HUES6 (cell line): ENCODE data around the gene ZNF804A.
"Not testable (repeated sequence)": the region's sequence is repeated elsewhere in the genome, so short reads cannot be mapped to it uniquely, and the experiment has no call there.

ENCODE experiments used
- H3K27ac ChIP-seq: 2 replicates; pipeline ENCODE4 v1.7.0; 2013; ENCODE audit warnings: low read depth, mild to moderate bottlenecking, low read length, inconsistent platforms
- H3K27me3 ChIP-seq: 2 replicates; pipeline ENCODE4 v1.6.1; 2013; ENCODE audit warnings: low read length; ENCODE audit not compliant: control insufficient read depth, insufficient read depth
- H3K36me3 ChIP-seq: 2 replicates; pipeline ENCODE4 v1.6.1; 2013; ENCODE audit warnings: low read length; ENCODE audit not compliant: control insufficient read depth, insufficient read depth
- H3K4me1 ChIP-seq: 2 replicates; pipeline ENCODE4 v1.6.1; 2013; ENCODE audit warnings: low read length; ENCODE audit not compliant: control insufficient read depth, insufficient read depth
- H3K4me3 ChIP-seq: 2 replicates; pipeline ENCODE4 v1.5.1; 2013; ENCODE audit warnings: low read depth, low read length
- H3K9ac ChIP-seq: one replicate; pipeline ENCODE4 v1.6.1; 2013; ENCODE audit warnings: mild to moderate bottlenecking, low read length
- H3K9me3 ChIP-seq: 2 replicates; pipeline ENCODE4 v1.6.1; 2013; ENCODE audit warnings: low read depth, low read length; ENCODE audit not compliant: control insufficient read depth, insufficient read depth

The ZNF804A gene

GRCh38 chr2:184875212-184875611 is 276.9 kb downstream of the ZNF804A start:
- Histone ChIP-seq H3K4me1 (peaks cover 5% of the 10 kb centered on the region; the same call in 1 of the 2 replicates), H3K9me3 (no peaks in the 10 kb centered on the region), H3K36me3 (no peaks in the 10 kb centered on the region), H3K9ac (no peak overlapping the region), H3K27ac (no peak overlapping the region), H3K27me3 (no peaks in the 10 kb centered on the region), H3K4me3 (no peak overlapping the region)

GRCh38 chr2:184875911-184876310 is 277.6 kb downstream of the ZNF804A start:
- Histone ChIP-seq H3K27ac (no peak overlapping the region), H3K9me3 (no peaks in the 10 kb centered on the region), H3K9ac (no peak overlapping the region), H3K4me1 (peaks cover 5% of the 10 kb centered on the region; the same call in 1 of the 2 replicates), H3K4me3 (no peak overlapping the region), H3K27me3 (no peaks in the 10 kb centered on the region), H3K36me3 (no peaks in the 10 kb centered on the region)

GRCh38 chr2:184877909-184878308 is 279.6 kb downstream of the ZNF804A start:
- Histone ChIP-seq H3K9me3 (peaks cover 10% of the 10 kb centered on the region; the same call in 1 of the 2 replicates), H3K27me3 (no peaks in the 10 kb centered on the region), H3K4me3 (no peak overlapping the region), H3K27ac (no peak overlapping the region), H3K36me3 (no peaks in the 10 kb centered on the region), H3K4me1 (peaks cover 5% of the 10 kb centered on the region; the same call in 1 of the 2 replicates), H3K9ac (no peak overlapping the region)

GRCh38 chr2:184879671-184880070 is 281.3 kb downstream of the ZNF804A start:
- Histone ChIP-seq H3K9ac (no peak overlapping the region), H3K36me3 (no peaks in the 10 kb centered on the region), H3K27me3 (no peaks in the 10 kb centered on the region), H3K27ac (no peak overlapping the region), H3K4me3 (no peak overlapping the region), H3K4me1 (peaks cover 5% of the 10 kb centered on the region; the same call in 1 of the 2 replicates), H3K9me3 (peaks cover 10% of the 10 kb centered on the region; the same call in 1 of the 2 replicates)

- H3K4me3 ChIP-seq, H3K27me3 ChIP-seq, H3K4me1 ChIP-seq, H3K9ac ChIP-seq, H3K36me3 ChIP-seq, H3K27ac ChIP-seq: not testable (repeated sequence)
- H3K9me3 ChIP-seq: peaks cover 34% of the 10 kb centered on the region
These were observed 288.3 kb downstream of the ZNF804A start for GRCh38 chr2:184886585-184886984.

GRCh38 chr2:184890311-184890710 is 292.0 kb downstream of the ZNF804A start:
- Histone ChIP-seq H3K27ac (no peak overlapping the region), H3K4me3 (no peak overlapping the region), H3K4me1 (no peaks in the 10 kb centered on the region), H3K36me3 (no peaks in the 10 kb centered on the region), H3K9me3 (peaks cover 25% of the 10 kb centered on the region), H3K27me3 (no peaks in the 10 kb centered on the region), H3K9ac (no peak overlapping the region)

- no peaks in the 10 kb centered on the region for H3K27me3 ChIP-seq
- H3K27ac ChIP-seq: no peak overlapping the region
- H3K9ac ChIP-seq: no peak overlapping the region
- H3K4me1 ChIP-seq: peaks cover 11% of the 10 kb centered on the region; the same call in 1 of the 2 replicates
- H3K36me3 ChIP-seq: no peaks in the 10 kb centered on the region
- H3K9me3 ChIP-seq: peaks cover under 1% of the 10 kb centered on the region; the same call in 1 of the 2 replicates
- H3K4me3 ChIP-seq: no peak overlapping the region
These were observed 306.7 kb downstream of the ZNF804A start for GRCh38 chr2:184904991-184905390.

- Histone ChIP-seq H3K36me3 (no peaks in the 10 kb centered on the region), H3K27ac (peak overlapping the region; percentile 6; the same call in 1 of the 2 replicates), H3K9ac (no peak overlapping the region), H3K27me3 (no peaks in the 10 kb centered on the region), H3K4me1 (peaks cover 11% of the 10 kb centered on the region; the same call in 1 of the 2 replicates), H3K9me3 (peaks cover 5% of the 10 kb centered on the region; the same call in 1 of the 2 replicates), H3K4me3 (no peak overlapping the region)
These were observed 307.8 kb downstream of the ZNF804A start for GRCh38 chr2:184906160-184906559.

GRCh38 chr2:184906709-184907108 is 308.4 kb downstream of the ZNF804A start:
- Histone ChIP-seq H3K27ac (peak overlapping the region; percentile 6; the same call in 1 of the 2 replicates), H3K9me3 (peaks cover 5% of the 10 kb centered on the region; the same call in 1 of the 2 replicates)

GRCh38 chr2:184908966-184909365 is 310.6 kb downstream of the ZNF804A start:
- Histone ChIP-seq H3K4me3 (no peak overlapping the region), H3K4me1 (peaks cover 11% of the 10 kb centered on the region; the same call in 1 of the 2 replicates), H3K27ac (no peak overlapping the region; the same call in 1 of the 2 replicates), H3K9me3 (peaks cover 5% of the 10 kb centered on the region; the same call in 1 of the 2 replicates), H3K27me3 (no peaks in the 10 kb centered on the region), H3K9ac (no peak overlapping the region), H3K36me3 (no peaks in the 10 kb centered on the region)

More at GRCh38 chr2:184906709-184907108, 308.4 kb downstream of the ZNF804A start:
- Histone ChIP-seq H3K36me3 (no peaks in the 10 kb centered on the region), H3K4me3 (no peak overlapping the region), H3K27me3 (no peaks in the 10 kb centered on the region), H3K4me1 (peaks cover 11% of the 10 kb centered on the region; the same call in 1 of the 2 replicates), H3K9ac (no peak overlapping the region)

- H3K36me3 ChIP-seq: no peaks in the 10 kb centered on the region
- no peak overlapping the region for H3K9ac ChIP-seq
- no peaks in the 10 kb centered on the region for H3K27me3 ChIP-seq
- H3K27ac ChIP-seq: no peak overlapping the region
- no peaks in the 10 kb centered on the region for H3K9me3 ChIP-seq
- H3K4me1 ChIP-seq: no peaks in the 10 kb centered on the region
- H3K4me3 ChIP-seq: no peak overlapping the region
These were observed 322.2 kb downstream of the ZNF804A start for GRCh38 chr2:184920451-184920965.
